Right lobe of liver (tissue), 4 donors: ENCODE data around the gene AAMP.

ENCODE experiments used
- CTCF ChIP-seq, 4 donors: fragments of 200-600 bp in 3 of 4; fragments of 450-650 bp in 1 of 4; IDR thresholded peaks; one replicate each; pipeline versions ENCODE4 v1.5.1 to v1.8.0; 2016 to 2022; ENCODE audit warnings: antibody characterized with exemption in 4 of 4, mild to moderate bottlenecking in 2 of 4
- POLR2A ChIP-seq: fragments of 450-650 bp; IDR thresholded peaks from one replicate; pipeline ENCODE4 v1.6.1; 2017; ENCODE audit warnings: antibody characterized with exemption, mild to moderate bottlenecking
- donor health status: DM: no; HTN: no; CAD: no.
- donor health status: DM: no; HTN: no; CAD: no.
- donor health status: DM: no; HTN: yes; CAD: no.

GRCh38 chr2:218306184-218306920, 36.4 kb upstream of the AAMP start:
- no peak for TF ChIP-seq CTCF (IDR thresholded peaks at IDR 0.05)
- TF ChIP-seq POLR2A = no peak
